Measurements from ENCODE around the gene LY6G5C.

- TF ChIP-seq, protein P1, sequence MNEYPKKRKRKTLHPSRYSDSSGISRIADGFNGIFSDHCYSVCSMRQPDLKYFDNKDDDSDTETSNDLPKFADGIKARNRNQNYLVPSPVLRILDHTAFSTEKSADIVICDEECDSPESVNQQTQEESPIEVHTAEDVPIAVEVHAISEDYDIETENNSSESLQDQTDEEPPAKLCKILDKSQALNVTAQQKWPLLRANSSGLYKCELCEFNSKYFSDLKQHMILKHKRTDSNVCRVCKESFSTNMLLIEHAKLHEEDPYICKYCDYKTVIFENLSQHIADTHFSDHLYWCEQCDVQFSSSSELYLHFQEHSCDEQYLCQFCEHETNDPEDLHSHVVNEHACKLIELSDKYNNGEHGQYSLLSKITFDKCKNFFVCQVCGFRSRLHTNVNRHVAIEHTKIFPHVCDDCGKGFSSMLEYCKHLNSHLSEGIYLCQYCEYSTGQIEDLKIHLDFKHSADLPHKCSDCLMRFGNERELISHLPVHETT (CRISPR knock-in tag; conservative IDR thresholded peaks at IDR 0.05): peak; percentile 83
- TF ChIP-seq ZNF331 (CRISPR knock-in tag; IDR thresholded peaks at IDR 0.05): peak; percentile 69; the same call in 1 of the 2 replicates
- TF ChIP-seq PLSCR1 (CRISPR knock-in tag; IDR thresholded peaks at IDR 0.05; ENCODE audit: borderline replicate concordance): no peak
- no peak for TF ChIP-seq ATF4 (CRISPR knock-in tag; IDR thresholded peaks at IDR 0.05)
- peak; percentile 74 for TF ChIP-seq POLR2AphosphoS5 (IDR thresholded peaks at IDR 0.05; ENCODE audit: low read depth, low read length)
- TF ChIP-seq, protein P2, sequence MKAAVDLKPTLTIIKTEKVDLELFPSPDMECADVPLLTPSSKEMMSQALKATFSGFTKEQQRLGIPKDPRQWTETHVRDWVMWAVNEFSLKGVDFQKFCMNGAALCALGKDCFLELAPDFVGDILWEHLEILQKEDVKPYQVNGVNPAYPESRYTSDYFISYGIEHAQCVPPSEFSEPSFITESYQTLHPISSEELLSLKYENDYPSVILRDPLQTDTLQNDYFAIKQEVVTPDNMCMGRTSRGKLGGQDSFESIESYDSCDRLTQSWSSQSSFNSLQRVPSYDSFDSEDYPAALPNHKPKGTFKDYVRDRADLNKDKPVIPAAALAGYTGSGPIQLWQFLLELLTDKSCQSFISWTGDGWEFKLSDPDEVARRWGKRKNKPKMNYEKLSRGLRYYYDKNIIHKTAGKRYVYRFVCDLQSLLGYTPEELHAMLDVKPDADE (CRISPR knock-in tag; IDR thresholded peaks at IDR 0.05): peak; percentile 92; the same call in 1 of the 2 replicates
- TF ChIP-seq, protein P3, sequence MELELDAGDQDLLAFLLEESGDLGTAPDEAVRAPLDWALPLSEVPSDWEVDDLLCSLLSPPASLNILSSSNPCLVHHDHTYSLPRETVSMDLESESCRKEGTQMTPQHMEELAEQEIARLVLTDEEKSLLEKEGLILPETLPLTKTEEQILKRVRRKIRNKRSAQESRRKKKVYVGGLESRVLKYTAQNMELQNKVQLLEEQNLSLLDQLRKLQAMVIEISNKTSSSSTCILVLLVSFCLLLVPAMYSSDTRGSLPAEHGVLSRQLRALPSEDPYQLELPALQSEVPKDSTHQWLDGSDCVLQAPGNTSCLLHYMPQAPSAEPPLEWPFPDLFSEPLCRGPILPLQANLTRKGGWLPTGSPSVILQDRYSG (CRISPR knock-in tag; IDR thresholded peaks at IDR 0.05): peak; percentile 91
- TF ChIP-seq, protein P4, sequence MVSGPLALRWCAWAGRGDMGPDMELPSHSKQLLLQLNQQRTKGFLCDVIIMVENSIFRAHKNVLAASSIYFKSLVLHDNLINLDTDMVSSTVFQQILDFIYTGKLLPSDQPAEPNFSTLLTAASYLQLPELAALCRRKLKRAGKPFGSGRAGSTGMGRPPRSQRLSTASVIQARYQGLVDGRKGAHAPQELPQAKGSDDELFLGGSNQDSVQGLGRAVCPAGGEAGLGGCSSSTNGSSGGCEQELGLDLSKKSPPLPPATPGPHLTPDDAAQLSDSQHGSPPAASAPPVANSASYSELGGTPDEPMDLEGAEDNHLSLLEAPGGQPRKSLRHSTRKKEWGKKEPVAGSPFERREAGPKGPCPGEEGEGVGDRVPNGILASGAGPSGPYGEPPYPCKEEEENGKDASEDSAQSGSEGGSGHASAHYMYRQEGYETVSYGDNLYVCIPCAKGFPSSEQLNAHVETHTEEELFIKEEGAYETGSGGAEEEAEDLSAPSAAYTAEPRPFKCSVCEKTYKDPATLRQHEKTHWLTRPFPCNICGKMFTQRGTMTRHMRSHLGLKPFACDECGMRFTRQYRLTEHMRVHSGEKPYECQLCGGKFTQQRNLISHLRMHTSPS (CRISPR knock-in tag; IDR thresholded peaks at IDR 0.05; ENCODE audit: low read depth): no peak
- peak; percentile 36; the same call in 1 of the 2 replicates for TF ChIP-seq RAD21 (CRISPR knock-in tag; IDR thresholded peaks at IDR 0.05)
- TF ChIP-seq MXD1 (CRISPR knock-in tag; IDR thresholded peaks at IDR 0.05): no peak; the same call in 1 of the 2 replicates
These were observed 20.2 kb downstream of the LY6G5C start, which contains the start of gene C6orf47 for GRCh38 chr6:31660381-31661261.
